ENCODE measurements around the gene MRPL50. TPM values are rescaled to one million over a fixed set of nuclear protein-coding genes. Genes with fewer than 3 reads are reported as not detected.
A peak's percentile ranks its signal among the peaks of the same experiment; 100 is the strongest.

Gene MRPL50
- polyA plus RNA-seq, 10 donors = 14.8 to 17.7 (median 16.3) TPM

DNA sequence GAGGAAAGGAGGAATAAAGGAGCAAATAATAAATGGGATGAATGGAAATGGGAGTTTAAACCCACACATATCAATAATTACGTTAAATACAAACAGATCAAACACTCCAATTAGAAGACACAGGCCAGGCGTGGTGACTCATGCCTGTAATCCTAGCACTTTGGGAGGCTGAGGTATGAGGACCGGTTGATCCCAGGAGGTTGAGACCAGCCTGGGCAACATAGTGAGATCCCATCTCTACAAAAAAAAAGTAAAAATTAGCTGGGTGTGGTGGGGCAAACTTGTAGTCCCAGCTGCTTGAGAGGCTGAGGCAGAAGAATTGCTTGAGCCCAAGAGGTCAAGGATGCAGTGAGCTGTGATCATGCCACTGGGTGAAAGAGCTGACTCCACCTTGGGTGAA is 17.3 kb downstream of the MRPL50 start:
- DNase-seq = no peak

DNA sequence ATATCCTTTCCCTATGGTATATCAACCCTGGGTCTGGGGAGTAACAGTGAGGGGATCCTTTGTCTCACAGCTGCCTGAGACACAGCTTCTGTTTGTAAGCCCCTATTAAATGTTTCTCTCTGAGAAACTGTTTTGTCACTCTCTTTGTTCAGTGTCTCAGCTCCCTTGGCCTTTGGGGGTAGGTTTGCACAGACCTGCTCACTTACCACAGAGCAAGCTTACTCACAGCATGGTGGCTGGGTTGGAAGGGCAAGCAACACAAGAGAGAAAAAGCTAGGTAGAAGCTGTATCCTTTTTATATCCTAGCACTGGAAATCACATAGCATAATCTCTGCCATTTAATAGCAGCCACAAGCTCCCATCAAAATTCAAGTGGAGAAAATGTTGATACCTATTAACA is 18.1 kb downstream of the MRPL50 start:
- DNase-seq = no peak

DNA sequence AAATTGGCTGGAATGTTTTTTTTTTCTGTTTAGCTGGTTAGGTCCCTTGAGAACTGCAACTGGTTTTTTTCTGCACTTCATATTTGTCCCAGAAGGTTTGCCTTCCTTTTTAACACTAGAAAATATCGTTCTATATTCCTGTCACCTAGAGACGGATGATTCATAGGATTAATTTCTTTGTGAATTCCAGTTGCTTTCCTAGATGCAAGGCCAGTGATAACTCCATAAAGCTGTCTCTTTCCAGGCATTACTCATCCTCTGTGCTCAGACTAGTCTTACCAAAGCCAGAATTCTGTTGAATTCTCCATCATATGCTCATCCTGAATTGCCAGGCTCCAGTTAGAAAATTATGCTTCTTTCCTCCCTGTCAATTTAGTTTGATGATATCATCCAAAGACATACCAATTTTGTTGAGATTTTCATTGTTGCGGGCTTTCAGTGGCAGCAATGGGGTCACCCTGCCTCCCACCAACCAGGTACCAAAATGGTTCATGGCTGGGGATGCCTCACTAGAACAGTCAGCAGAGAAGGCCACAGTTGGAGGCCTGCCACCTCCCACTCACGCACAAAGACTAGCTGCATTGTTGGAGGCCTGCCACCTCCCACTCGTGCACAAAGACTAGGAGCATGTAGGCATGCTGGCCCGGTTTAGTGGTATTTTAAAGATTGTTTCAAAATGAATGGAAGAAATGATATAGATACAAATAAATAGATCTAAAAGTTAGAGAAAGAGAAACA is 22.1 kb downstream of the MRPL50 start:
- peak in 1 of 3 donors; percentile 81 for DNase-seq

DNA sequence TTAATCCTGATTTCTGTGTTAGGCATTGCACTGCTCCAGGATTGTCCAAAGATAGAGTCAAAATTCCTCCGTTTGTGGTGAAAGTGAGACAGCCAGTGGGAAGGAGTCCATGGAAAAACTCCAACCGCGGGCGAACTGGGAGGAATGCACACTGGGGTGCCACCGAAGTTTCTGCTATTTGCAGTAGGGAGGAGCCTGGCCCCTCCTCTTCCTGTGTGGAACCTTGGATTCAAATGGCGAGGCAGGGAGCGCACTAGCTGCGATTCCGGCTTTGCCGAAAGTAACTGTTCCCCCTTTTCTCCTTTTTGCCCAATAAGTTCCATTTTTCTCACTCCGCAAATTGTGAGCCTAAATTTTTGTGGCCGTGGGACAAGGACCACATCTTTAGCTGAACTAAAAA is 22.9 kb downstream of the MRPL50 start:
- DNase-seq = no peak

DNA sequence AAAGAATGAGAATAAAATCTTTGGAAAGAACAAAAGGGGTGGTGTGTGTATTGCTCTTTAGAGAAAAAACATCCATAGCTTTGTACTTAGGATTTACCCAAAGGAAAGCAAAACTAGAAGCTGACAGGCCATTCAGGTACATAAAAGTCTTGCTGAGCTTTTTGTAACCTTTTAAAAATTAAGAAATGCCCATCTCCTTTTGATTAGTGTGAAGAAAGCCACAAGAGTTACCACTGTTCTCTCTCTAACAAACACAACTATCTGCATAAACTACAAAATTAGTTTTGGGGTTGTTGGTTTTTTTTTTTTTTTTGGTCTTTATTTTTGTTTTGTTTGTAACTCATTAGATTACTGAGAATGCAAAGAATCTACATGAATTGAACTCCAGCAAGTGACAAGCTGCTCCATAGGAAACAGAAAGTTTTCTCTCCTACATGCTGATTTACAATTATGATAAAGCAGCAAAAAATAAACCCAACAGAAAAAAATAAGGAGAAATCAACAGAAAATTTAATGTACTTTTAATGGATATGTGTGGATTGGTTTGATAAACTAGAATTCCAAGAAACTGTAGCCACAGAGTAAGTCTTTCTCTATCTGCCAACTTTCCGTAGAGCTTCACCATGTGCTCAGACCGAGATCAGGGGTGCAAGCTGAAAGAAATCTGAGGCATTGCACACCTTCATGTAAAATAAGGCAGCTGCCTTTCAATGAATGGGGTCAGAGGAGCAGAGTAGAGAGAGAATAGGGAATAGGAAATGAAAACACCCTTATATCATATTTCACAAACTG is 25.9 kb downstream of the MRPL50 start:
- peak in 1 of 3 donors; percentile 40 for DNase-seq

DNA sequence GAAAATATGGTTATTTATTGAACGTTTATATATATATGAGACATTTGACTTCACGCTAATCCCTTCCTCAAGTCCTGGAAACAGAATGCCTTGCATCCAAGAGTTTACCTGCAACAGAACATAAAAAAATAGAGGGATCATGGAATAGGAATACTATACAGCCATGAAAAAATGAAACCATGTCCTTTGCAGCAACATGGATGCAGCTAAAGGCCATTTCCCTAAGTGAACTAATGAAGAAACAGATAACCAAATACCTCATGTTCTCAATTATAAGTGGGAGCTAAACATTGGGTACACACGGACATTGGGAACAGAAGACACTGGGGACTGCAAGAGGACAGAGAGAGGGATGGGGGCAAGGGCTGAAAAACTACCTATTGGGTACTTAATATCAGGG is 26.6 kb downstream of the MRPL50 start:
- no peak for DNase-seq

DNA sequence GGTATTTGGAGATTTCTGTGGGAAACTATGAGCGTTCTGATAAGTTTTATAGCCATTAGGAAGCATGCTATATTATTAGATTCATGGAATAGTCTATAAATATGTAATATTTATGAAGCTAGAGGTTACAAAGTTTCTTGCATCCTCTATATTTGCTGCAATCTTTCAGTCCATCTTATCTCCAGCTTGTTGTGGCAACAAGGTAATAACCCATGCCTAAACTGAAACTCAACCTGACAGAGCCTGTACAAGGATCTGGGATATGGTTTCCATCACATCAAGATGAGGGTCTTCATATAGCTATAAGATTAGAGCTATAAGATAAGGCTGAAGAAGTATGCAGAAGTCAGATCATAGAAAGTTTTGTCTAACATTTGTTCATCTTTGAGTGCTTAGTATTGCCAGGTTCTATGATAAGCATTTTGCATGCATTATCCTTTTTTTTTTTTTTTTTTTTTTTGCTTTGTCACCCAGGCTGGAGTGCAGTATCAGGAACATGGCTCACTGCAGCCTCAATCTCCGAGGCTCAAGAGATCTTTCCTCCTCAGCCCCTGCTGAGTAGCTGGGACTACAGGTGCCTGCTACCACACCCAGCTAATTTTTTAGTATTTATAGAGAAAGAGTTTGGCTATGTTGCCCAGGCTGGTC is 28.4 kb downstream of the MRPL50 start:
- DNase-seq = no peak

DNA sequence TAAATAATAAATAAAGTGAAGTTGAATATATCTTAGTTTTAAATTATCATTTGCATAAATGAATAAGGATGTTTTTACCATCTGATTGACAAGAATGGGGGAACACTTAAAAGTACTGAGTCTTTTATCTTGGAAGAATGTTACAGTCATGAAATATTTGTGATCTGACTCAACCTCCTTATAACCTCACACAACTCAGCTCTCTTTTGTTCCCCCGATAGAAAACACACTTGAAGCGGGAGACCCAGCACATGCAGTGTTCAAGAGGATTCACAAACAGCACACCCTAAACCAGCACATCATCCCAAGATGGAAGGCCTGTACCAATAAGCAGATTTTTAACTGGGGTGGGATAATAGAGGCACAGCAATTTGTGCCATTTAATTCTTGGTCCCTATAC is 29.1 kb downstream of the MRPL50 start:
- peak in 1 of 3 donors; percentile 22 for DNase-seq

DNA sequence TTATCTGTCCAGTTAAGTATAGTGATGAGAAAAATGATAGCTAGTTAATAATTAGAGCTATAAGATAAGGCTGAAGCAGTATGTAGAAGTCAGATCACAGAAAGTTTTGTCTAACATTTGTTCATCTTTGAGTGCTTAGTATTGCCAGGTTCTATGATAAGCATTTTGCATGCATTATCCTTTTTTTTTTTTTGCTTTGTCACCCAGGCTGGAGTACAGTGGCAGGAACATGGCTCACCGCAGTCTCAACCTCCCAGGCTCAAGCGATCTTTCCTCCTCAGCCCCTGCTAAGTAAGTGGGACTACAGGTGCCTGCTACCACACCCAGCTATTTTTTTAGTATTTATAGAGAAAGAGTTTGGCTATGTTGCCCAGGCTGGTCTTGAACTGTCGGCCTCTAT is 31.1 kb downstream of the MRPL50 start:
- no peak for DNase-seq

DNA sequence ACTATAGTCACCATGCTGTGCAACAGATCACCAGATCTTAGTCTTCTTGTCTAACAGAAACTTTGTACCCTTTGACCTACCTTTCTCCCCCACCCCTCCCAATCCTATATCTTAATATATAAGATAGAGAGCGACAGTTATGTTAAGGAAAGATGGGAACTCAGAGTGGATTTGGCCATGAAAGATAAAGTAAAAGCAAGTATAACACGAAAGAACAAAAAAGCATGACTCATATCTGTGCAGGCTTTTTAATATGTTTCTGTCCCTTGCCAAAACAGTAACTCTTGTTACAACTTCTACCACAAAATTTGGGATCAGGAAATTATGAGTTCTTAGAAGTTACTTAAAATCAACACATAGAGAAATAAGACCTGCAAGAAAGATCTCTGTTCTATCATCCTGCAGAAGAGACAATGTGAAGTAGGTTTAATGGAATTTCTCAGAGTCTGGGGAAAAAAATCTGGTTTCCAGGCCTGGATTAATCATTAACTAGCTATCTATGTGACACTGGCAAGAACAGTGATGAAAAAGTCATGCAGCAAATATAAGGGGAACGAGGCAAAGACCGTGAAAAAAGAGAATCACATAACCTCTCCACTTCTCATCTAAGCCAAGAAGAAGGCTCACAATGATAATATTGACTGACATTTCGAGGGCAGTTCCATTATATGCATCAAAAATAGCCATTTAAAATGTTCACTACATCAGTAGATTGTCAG is 32.2 kb downstream of the MRPL50 start:
- DNase-seq = peak in 2 of 3 donors; percentile 15 to 17

DNA sequence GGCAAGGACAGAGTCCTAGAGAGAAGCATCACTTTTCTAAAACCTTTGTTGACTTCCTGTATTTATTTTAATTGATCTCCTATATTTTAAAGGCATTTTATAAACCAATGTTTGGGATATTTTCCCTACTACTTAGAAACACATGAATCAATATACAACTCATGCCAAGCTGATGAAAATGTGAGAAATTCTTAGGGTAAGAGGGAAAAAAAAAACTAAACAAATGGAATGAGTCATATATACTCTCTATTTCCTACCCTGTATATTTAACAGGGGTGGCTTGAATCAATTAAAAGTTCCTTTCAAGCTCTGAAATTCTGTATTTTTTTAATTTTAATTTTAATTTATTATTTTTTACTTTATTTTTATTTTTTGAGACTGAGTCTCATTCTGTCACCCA is 33.2 kb downstream of the MRPL50 start:
- peak in 1 of 3 donors; percentile 38 for DNase-seq

DNA sequence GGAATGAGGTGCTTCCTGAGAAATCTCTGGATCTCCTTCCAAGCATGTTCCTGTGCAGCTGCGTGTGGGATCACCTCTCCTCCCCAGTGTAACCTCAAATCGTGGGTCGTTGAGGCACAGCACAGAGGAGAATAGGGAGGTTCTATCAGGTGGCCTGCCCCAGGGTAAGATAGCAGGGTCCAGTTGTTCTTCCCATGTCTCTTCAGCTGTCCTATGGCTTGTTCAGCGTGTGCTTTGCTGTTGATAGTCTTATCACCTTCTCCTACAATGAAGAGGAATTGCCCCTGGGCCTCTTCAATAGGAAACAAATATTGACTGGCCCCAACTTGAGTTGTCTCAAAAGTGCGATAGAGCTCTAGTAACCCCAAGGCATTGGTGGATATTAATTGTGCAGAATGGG is 36.0 kb downstream of the MRPL50 start:
- no peak for DNase-seq

DNA sequence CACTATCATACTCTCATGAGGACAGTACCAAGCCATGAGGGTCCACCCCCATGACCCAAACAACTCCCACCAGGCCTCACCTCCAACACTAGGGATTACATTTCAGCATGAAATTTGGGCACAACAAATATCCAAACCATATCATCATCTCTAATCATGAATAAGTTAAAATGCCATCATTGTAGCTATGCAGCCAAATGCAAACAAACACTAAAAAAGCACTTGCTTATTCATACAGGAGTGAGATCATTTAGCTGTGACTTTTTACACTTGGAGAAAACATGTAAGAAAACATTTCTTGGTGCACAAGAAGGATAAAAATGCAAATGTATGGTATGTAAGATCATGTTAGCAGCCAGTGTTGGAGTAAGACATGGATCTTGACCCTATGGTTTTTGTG is 37.8 kb downstream of the MRPL50 start:
- DNase-seq = no peak

DNA sequence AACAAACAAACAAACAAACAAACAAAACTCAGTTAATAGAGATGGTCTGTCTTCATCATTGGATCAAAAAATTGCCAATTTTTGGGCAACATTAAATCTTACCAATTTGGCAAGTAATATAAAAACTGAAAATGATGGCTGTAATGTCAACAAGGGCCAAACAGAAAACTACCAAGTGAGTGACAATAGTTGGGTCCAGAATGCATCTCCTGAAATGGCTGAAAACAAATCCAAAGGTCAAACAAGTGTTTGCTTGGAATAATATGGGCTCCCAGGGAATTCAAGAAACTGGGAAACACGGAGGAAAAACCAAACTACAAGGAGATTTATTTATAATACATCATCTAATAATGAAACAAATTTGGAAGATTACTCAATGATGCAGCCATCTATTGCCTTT is 38.7 kb downstream of the MRPL50 start:
- DNase-seq = no peak

DNA sequence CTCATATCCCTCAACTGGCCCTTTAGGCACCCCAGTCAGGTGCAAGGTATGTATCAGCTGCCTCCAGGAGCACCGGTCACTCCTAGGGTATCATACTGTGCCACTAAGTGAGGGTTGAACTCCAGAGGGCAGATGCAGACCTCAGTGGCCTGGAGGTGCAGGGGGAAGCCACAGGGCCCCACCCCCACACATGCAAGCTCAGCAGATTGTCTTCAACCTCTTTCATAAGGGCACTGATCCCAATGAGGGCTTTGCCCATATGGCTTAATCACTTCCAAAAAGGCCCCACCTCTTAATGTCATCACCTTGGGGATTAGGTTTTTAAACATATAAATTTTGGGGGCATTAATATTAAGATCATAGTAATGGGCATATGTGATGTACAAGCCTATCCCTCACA is 41.8 kb downstream of the MRPL50 start:
- DNase-seq = no peak

DNA sequence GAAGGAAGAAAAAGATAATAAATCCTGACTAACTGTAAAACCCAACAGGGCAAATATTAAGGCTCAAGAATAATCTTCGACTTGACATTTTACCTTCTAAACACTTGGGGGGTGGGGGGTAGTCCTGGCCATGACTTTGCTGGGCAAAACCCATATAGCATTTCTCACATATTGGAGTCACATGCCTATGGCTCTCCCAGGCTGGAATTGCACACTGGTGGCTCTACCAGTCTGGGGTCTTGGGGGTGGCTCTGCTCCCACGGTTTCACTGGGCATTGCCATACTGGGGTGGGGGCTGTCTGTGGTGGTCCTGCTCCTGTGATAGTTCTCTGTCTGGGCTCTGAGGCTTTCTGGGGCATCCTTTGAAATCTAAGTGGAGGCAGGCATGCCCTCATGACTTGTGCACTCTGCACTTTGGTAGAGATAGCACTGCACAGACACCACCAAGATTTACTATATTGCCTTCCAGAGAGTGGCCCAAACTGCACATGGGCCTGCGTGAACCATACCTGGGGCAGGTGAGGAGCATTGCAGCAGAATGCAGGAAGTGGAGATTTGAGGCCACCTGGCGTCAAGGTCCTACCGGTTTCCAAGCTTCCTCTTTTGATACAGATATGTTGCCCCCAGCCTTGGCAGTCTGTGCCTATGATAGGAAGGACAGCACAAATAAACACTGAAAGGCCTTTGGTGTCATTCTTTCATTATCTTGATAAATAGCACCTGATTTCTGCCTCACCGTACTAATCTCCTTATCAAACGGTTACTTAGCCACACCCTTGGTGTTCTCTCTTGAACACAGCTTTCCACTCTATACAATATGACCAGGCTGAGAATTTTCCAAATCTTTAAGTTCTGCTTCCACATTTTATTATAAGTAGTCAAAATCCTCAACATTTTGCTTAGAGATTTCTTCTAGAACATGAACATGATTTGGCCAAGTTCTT is 43.4 kb downstream of the MRPL50 start:
- no peak for DNase-seq

DNA sequence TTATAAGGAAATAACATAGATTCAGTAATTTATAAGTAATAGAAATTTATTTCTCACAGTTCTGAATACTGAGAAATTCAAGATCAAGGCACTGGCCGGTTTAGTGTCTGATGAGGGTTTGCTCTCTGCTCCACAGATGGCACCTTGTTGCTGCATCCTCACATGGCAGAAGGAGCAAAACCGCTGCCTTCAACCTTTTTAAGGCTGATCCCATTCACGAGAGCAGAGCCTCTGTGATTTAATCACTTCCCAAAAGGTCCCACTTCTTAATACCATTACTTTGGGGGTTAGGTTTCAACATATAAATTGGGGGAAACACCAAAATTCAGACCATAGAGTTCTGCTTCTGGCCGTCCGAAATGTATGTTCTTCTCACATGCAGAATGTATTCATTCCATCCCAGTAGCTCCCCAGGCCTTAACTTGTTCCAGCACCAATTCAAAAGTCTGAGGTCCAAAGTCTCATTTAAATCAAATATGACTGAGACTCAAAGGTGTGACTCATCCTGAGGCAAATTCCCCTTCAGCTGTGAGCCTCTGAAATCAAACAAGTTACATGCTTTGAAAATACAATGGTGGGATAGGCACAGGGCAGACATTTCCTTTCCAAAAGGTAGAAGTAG is 44.2 kb downstream of the MRPL50 start:
- DNase-seq = no peak

DNA sequence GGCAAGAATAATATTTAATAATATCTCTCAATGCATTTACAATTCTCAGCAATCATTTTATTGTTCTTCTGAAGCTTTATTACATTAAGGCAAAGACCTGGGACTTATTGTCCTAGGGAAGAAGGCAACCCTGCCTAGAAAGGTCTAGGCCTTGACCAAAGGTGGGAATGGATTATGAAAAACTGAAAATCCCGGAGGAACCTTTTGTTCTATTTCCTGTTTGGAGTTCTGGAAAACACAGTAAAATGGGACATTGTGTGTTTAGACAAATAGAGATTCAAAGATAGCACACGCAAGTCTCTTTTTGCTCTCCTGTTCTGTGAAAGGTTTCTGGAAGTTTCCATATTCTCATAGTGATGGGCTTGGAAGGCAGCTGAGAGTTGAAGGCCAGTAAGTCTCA is 44.7 kb downstream of the MRPL50 start:
- no peak for DNase-seq

DNA sequence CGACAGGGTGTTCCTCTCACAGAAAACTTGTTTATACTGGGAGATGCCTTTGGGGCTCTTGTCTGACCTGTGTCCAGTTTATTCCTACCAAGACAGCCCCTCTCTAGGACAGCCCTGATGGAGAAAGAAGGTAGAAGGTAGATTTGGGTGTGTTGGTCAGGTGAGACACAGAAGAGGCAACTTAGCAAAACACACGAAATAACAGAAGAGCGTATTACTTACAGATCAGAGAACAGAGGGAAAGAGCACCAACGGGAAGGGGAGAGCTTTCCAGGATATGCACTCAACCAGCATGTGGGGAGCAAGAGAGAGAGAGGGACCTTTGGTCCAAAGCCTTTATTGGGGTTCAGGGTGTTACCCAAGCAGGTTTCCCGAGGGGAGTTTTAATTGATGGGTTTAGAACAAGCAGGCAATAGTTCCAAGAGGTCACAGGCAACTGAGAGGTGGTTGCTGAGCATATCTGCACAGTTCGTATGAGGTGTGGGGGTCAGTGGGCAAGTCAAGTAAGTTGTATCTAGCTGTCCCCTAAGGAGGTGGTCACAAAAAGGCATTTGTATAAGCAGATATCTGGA is 45.4 kb downstream of the MRPL50 start:
- DNase-seq = no peak

DNA sequence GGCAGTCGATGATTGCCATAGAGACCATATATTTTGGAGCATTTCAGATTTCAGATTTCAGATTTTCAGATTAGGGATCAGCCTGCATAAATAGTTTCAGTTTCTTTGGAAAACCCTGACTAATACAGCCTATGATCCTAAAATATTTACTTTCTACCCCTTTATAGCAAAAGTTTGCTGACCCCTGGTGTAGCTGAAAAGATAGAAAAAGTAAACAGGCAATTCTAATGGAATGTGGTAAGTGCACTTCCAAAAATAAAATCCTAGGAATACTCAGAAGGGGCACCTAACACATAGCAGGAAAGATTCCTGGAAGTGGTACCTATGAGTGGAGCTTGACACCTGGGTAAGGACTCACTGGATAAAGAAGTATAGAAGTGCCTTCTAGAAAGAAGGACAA is 48.1 kb downstream of the MRPL50 start:
- DNase-seq = no peak

Data from muscle of back (tissue), 11 donors.